Mucosa of rectum (tissue), 2 donors: ENCODE data around the gene PKIG.

Experiments
- H3K27ac ChIP-seq, 2 donors: one replicate each; pipeline ENCODE4 v1.7.0; 2013; ENCODE audit warnings: inconsistent platforms in 2 of 2, low read depth in 2 of 2, low read length in 2 of 2
- H3K27me3 ChIP-seq, 2 donors: one replicate each; pipeline ENCODE4 v1.7.0; 2013; ENCODE audit warnings: low read length in 2 of 2; ENCODE audit not compliant: control insufficient read depth in 2 of 2, insufficient read depth in 2 of 2
- H3K36me3 ChIP-seq, 2 donors: one replicate each; pipeline ENCODE4 v1.7.0; 2013; ENCODE audit warnings: low read length in 2 of 2; ENCODE audit not compliant: control insufficient read depth in 2 of 2, insufficient read depth in 2 of 2
- H3K4me1 ChIP-seq, 2 donors: one replicate each; pipeline ENCODE4 v1.7.0; 2013; ENCODE audit warnings: low read length in 2 of 2, mild to moderate bottlenecking in 1 of 2; ENCODE audit not compliant: control insufficient read depth in 2 of 2, insufficient read depth in 2 of 2
- H3K4me3 ChIP-seq, 2 donors: one replicate each; pipeline ENCODE4 v1.7.0; 2013; ENCODE audit warnings: low read length in 2 of 2
- H3K9ac ChIP-seq, 2 donors: one replicate each; pipeline ENCODE4 v1.7.0; 2013; ENCODE audit warnings: low read length in 2 of 2, low read depth in 1 of 2, mild to moderate bottlenecking in 1 of 2
- H3K9me3 ChIP-seq, 2 donors: one replicate each; pipeline ENCODE4 v1.7.0; 2013; ENCODE audit warnings: low read length in 2 of 2; ENCODE audit not compliant: control insufficient read depth in 2 of 2
- donor health status: healthy.
- donor health status: Normal muscosa, but diverticular disease.

PKIG gene

GRCh38 chr20:44633872-44634600 lies 51.7 kb downstream of the PKIG start:
- Histone ChIP-seq H3K27ac (no peak overlapping the region), H3K27me3 (no peaks in the 10 kb centered on the region), H3K4me1 (no peaks in the 10 kb centered on the region), H3K36me3 (peaks cover 0 to 8% of the 10 kb centered on the region in 2 donors), H3K9me3 (no peaks in the 10 kb centered on the region), H3K9ac (no peak overlapping the region), H3K4me3 (no peak overlapping the region)

GRCh38 chr20:44635877-44636276 lies 53.5 kb downstream of the PKIG start:
- Histone ChIP-seq H3K4me1 (no peaks in the 10 kb centered on the region), H3K4me3 (no peak overlapping the region), H3K36me3 (peaks cover 0 to 11% of the 10 kb centered on the region in 2 donors), H3K9me3 (no peaks in the 10 kb centered on the region), H3K9ac (no peak overlapping the region), H3K27me3 (no peaks in the 10 kb centered on the region), H3K27ac (no peak overlapping the region)

- Histone ChIP-seq H3K27ac (no peak overlapping the region), H3K9me3 (no peaks in the 10 kb centered on the region), H3K4me3 (no peak overlapping the region), H3K4me1 (peaks cover 2% of the 10 kb centered on the region in 2 donors), H3K36me3 (peaks cover 0 to 11% of the 10 kb centered on the region in 2 donors), H3K27me3 (no peaks in the 10 kb centered on the region), H3K9ac (no peak overlapping the region)
These were observed 54.7 kb downstream of the PKIG start for GRCh38 chr20:44637042-44637441.

GRCh38 chr20:44637522-44638372 lies 55.4 kb downstream of the PKIG start:
- peaks cover 9% of the 10 kb centered on the region in 2 donors for H3K4me1 ChIP-seq
- H3K36me3 ChIP-seq: peaks cover 0 to 11% of the 10 kb centered on the region in 2 donors
- no peak overlapping the region for H3K4me3 ChIP-seq
- no peak overlapping the region for H3K27ac ChIP-seq
- no peak overlapping the region for H3K9ac ChIP-seq
- no peaks in the 10 kb centered on the region for H3K27me3 ChIP-seq
- H3K9me3 ChIP-seq: no peaks in the 10 kb centered on the region

- Histone ChIP-seq H3K9ac (no peak overlapping the region), H3K27me3 (no peaks in the 10 kb centered on the region), H3K36me3 (peaks cover 0 to 5% of the 10 kb centered on the region in 2 donors), H3K4me1 (peaks cover 14 to 28% of the 10 kb centered on the region in 2 donors), H3K27ac (no peak overlapping the region), H3K4me3 (no peak overlapping the region), H3K9me3 (no peaks in the 10 kb centered on the region)
These were observed 58.1 kb downstream of the PKIG start for GRCh38 chr20:44640522-44640921.

GRCh38 chr20:44641325-44641724 lies 58.9 kb downstream of the PKIG start:
- H3K4me1 ChIP-seq: peaks cover 18 to 36% of the 10 kb centered on the region in 2 donors
- peaks cover 0 to 3% of the 10 kb centered on the region in 2 donors for H3K36me3 ChIP-seq
- no peak overlapping the region for H3K27ac ChIP-seq
- H3K4me3 ChIP-seq: no peak overlapping the region
- no peaks in the 10 kb centered on the region for H3K9me3 ChIP-seq
- no peaks in the 10 kb centered on the region for H3K27me3 ChIP-seq
- no peak overlapping the region for H3K9ac ChIP-seq

- peaks cover 18 to 43% of the 10 kb centered on the region in 2 donors for H3K4me1 ChIP-seq
- peaks cover 0 to 3% of the 10 kb centered on the region in 2 donors for H3K36me3 ChIP-seq
- H3K9ac ChIP-seq: peak overlapping the region; percentile 45 to 52
- H3K9me3 ChIP-seq: no peaks in the 10 kb centered on the region
- H3K4me3 ChIP-seq: peak overlapping the region in 1 of 2 donors; percentile 48
- peak overlapping the region; percentile 55 to 77 for H3K27ac ChIP-seq
- H3K27me3 ChIP-seq: no peaks in the 10 kb centered on the region
These were observed 60.1 kb downstream of the PKIG start for GRCh38 chr20:44642203-44643153.

GRCh38 chr20:44643154-44643519 lies 60.8 kb downstream of the PKIG start:
- Histone ChIP-seq H3K27me3 (no peaks in the 10 kb centered on the region), H3K36me3 (peaks cover 0 to 3% of the 10 kb centered on the region in 2 donors), H3K4me1 (peaks cover 18 to 43% of the 10 kb centered on the region in 2 donors), H3K9ac (no peak overlapping the region), H3K4me3 (no peak overlapping the region), H3K27ac (peak overlapping the region; percentile 55 to 77), H3K9me3 (no peaks in the 10 kb centered on the region)

GRCh38 chr20:44643596-44644229 lies 61.3 kb downstream of the PKIG start:
- peaks cover 0 to 3% of the 10 kb centered on the region in 2 donors for H3K36me3 ChIP-seq
- H3K4me1 ChIP-seq: peaks cover 18 to 43% of the 10 kb centered on the region in 2 donors
- H3K4me3 ChIP-seq: no peak overlapping the region
- H3K27ac ChIP-seq: peak overlapping the region; percentile 25 to 77
- no peaks in the 10 kb centered on the region for H3K9me3 ChIP-seq
- H3K9ac ChIP-seq: no peak overlapping the region
- H3K27me3 ChIP-seq: no peaks in the 10 kb centered on the region
